Sigmoid colon (tissue), 4 donors: ENCODE measurements around the gene DYNLT2B.

Source experiments
- POLR2A ChIP-seq, 2 donors: fragments of 450-650 bp; IDR thresholded peaks; one replicate each; pipeline ENCODE4 v1.6.1; 2016; ENCODE audit warnings: antibody characterized with exemption in 2 of 2, mild to moderate bottlenecking in 2 of 2, moderate library complexity in 2 of 2
- POLR2AphosphoS5 ChIP-seq, 4 donors: sonication (generic); formaldehyde crosslinking; IDR thresholded peaks; one replicate each; pipeline ENCODE4 v1.6.1; 2017; ENCODE audit warnings: antibody characterized with exemption in 4 of 4
- TF ChIP-seq, protein P1 (sequence below), 4 experiments: fragments of 450-650 bp in 3 of 4; fragments of 200-600 bp in 1 of 4; IDR thresholded peaks; one replicate each; pipeline ENCODE4 v1.5.1; 2016 to 2019; ENCODE audit warnings: antibody characterized with exemption in 4 of 4, mild to moderate bottlenecking in 3 of 4, moderate library complexity in 2 of 4

- TF ChIP-seq, protein P1, sequence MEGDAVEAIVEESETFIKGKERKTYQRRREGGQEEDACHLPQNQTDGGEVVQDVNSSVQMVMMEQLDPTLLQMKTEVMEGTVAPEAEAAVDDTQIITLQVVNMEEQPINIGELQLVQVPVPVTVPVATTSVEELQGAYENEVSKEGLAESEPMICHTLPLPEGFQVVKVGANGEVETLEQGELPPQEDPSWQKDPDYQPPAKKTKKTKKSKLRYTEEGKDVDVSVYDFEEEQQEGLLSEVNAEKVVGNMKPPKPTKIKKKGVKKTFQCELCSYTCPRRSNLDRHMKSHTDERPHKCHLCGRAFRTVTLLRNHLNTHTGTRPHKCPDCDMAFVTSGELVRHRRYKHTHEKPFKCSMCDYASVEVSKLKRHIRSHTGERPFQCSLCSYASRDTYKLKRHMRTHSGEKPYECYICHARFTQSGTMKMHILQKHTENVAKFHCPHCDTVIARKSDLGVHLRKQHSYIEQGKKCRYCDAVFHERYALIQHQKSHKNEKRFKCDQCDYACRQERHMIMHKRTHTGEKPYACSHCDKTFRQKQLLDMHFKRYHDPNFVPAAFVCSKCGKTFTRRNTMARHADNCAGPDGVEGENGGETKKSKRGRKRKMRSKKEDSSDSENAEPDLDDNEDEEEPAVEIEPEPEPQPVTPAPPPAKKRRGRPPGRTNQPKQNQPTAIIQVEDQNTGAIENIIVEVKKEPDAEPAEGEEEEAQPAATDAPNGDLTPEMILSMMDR (IDR thresholded peaks at IDR 0.05): no peak
- TF ChIP-seq POLR2A (IDR thresholded peaks at IDR 0.05): no peak
- no peak for TF ChIP-seq POLR2AphosphoS5 (IDR thresholded peaks at IDR 0.05)
Observed at GRCh38 chr3:196320137-196320536, 2.1 kb upstream of the DYNLT2B start.
